Skeletal muscle tissue (tissue), 4 donors: ENCODE data around the gene TRIM43B. TPM values are rescaled to one million over a fixed set of nuclear protein-coding genes. Genes with fewer than 3 reads are reported as not detected.
"Not testable (repeated sequence)": the region's sequence is repeated elsewhere in the genome, so short reads cannot be mapped to it uniquely, and the experiment has no call there.

Experiments
- H3K27ac ChIP-seq: one replicate; pipeline ENCODE4 v1.7.0; 2013; ENCODE audit warnings: mild to moderate bottlenecking, low read depth, low read length, inconsistent platforms
- H3K27me3 ChIP-seq, 3 donors: one replicate each; pipeline ENCODE4 v1.7.0; 2013; ENCODE audit warnings: low read length in 3 of 3; ENCODE audit not compliant: control insufficient read depth in 3 of 3, insufficient read depth in 3 of 3
- H3K36me3 ChIP-seq, 3 donors: one replicate each; pipeline ENCODE4 v1.7.0; 2013; ENCODE audit warnings: low read length in 3 of 3; ENCODE audit not compliant: control insufficient read depth in 3 of 3, insufficient read depth in 3 of 3
- H3K4me1 ChIP-seq, 3 donors: one replicate each; pipeline ENCODE4 v1.7.0; 2013; ENCODE audit warnings: low read length in 3 of 3, mild to moderate bottlenecking in 3 of 3; ENCODE audit not compliant: control insufficient read depth in 3 of 3, insufficient read depth in 3 of 3
- H3K4me3 ChIP-seq, 3 donors: one replicate each; pipeline ENCODE4 v1.7.0; 2013; ENCODE audit warnings: low read length in 3 of 3
- H3K9ac ChIP-seq, 3 donors: one replicate each; pipeline ENCODE4 v1.7.0; 2013; ENCODE audit warnings: low read length in 3 of 3, mild to moderate bottlenecking in 3 of 3, moderate library complexity in 2 of 3, low read depth in 1 of 3
- H3K9me3 ChIP-seq, 3 donors: one replicate each; pipeline ENCODE4 v1.7.0; 2013; ENCODE audit warnings: low read length in 3 of 3; ENCODE audit not compliant: control insufficient read depth in 3 of 3
- total RNA-seq: library from RNA; depleted of rRNA; stranded (reverse); fragments of >200 nt; gene quantifications from one replicate; pipeline ENCODE4 v1.2.3, GENCODE V29; 2014
- donor health status: Osteomylitis.

Gene TRIM43B
- total RNA-seq, 1 donor from 2014 or later = not detected

DNA sequence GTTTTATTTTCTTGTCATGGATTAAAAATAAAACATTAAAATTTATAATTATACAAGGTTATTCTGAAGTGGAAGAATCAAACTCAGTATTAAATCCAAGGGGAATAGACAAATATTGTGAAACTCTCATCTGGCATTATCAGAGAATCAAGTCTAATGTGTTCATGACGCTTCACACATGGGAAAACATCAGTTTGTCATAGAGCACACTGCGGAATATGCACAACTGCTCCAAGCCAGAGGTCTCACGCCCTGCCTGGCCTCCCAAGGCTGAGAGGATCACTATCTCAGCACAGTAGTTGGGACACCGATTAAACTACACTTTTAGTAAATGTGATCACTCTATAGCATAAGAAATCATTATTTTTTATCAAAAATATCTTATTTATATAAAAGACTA is 20.7 kb upstream of the TRIM43B start:
- peaks cover 0 to 2% (median 0%) of the 10 kb centered on the region in 3 donors for H3K27me3 ChIP-seq
- no peaks in the 10 kb centered on the region for H3K9me3 ChIP-seq
- H3K4me3 ChIP-seq = no peak overlapping the region
- no peaks in the 10 kb centered on the region for H3K36me3 ChIP-seq
- no peak overlapping the region for H3K9ac ChIP-seq
- H3K27ac ChIP-seq = no peak overlapping the region
- H3K4me1 ChIP-seq = no peaks in the 10 kb centered on the region

GRCh38 chr2:95500854-95501253 is 16.3 kb upstream of the TRIM43B start:
- Histone ChIP-seq H3K4me1 (no peaks in the 10 kb centered on the region), H3K9ac (no peak overlapping the region), H3K9me3 (no peaks in the 10 kb centered on the region), H3K27me3 (peaks cover 0 to 2% (median 0%) of the 10 kb centered on the region in 3 donors), H3K4me3 (no peak overlapping the region), H3K27ac (no peak overlapping the region), H3K36me3 (no peaks in the 10 kb centered on the region)

DNA sequence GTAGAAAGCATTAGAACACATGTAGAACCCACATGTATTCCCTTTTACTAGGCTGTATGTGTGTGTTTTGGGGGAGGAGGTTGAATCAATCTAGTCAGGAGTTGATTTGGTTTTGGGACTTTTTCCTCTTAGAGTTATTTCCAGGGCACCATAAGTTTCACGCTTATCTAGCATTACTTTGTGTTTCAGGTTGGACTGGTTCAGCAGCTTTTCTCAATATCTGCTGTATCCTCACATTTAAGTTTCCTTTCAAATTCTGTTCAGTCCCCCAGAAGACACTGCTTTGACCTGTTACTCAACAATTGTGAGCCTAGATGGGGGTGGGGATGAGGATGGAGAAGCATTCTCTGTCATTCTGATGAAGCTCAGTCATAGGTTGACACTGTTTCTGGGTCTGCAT is 7.5 kb upstream of the TRIM43B start:
- not testable (repeated sequence) for H3K9ac ChIP-seq, H3K4me3 ChIP-seq, H3K9me3 ChIP-seq, H3K27me3 ChIP-seq, H3K36me3 ChIP-seq, H3K27ac ChIP-seq, H3K4me1 ChIP-seq

GRCh38 chr2:95475025-95475424 is 9.5 kb downstream of the TRIM43B start:
- not testable (repeated sequence) for H3K27ac ChIP-seq, H3K4me3 ChIP-seq, H3K27me3 ChIP-seq

GRCh38 chr2:95467984-95468383 is 16.6 kb downstream of the TRIM43B start:
- H3K9ac ChIP-seq, H3K9me3 ChIP-seq, H3K4me3 ChIP-seq, H3K4me1 ChIP-seq, H3K27ac ChIP-seq, H3K27me3 ChIP-seq, H3K36me3 ChIP-seq: not testable (repeated sequence)

More at GRCh38 chr2:95475025-95475424, 9.5 kb downstream of the TRIM43B start:
- H3K9me3 ChIP-seq, H3K9ac ChIP-seq, H3K36me3 ChIP-seq, H3K4me1 ChIP-seq: not testable (repeated sequence)

GRCh38 chr2:95466572-95466971 is 18.0 kb downstream of the TRIM43B start:
- not testable (repeated sequence) for H3K9ac ChIP-seq, H3K36me3 ChIP-seq, H3K27me3 ChIP-seq, H3K4me3 ChIP-seq, H3K27ac ChIP-seq, H3K4me1 ChIP-seq, H3K9me3 ChIP-seq

DNA sequence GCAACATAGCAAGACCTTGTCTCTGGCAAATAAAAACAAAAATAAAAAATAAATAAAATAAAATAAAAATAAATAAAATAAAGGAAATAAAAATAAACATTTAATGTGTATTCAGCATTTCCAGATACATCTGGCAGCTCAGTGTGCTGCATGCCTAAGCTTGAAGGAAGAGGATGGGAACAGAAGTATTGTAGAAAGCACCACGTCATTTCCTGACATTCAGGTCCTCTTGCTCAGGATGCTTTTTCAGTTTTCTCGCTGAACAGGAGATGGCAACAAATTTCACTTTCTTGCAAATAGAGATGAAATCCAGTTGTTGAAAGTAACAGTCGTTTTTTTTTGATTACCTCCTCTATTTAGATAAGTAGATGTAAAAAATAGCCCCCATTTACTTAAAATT is 21.3 kb downstream of the TRIM43B start:
- not testable (repeated sequence) for H3K9me3 ChIP-seq, H3K4me3 ChIP-seq, H3K4me1 ChIP-seq, H3K36me3 ChIP-seq, H3K27ac ChIP-seq, H3K9ac ChIP-seq, H3K27me3 ChIP-seq

DNA sequence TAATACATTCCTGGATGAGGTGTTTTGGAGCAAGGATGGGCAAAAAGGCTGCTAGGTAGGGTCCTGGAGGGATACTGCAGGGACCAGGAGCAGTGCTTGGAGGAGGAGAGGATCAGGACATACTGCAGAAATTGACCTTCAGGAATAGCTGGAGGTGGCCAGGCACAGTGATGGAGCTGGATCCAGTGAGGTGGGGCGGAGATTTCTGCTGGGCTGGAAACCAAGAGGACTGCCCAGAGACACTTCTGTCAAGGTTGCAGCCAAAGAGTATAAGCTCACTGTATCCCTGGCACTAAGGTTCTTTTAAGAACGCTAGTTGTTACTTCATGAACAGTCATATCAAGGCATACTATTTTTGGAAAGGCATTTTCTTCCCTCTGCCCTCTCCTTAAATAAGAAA is 39.2 kb downstream of the TRIM43B start:
- H3K27me3 ChIP-seq, H3K9ac ChIP-seq, H3K36me3 ChIP-seq, H3K4me1 ChIP-seq, H3K9me3 ChIP-seq, H3K4me3 ChIP-seq, H3K27ac ChIP-seq: not testable (repeated sequence)

GRCh38 chr2:95442474-95443099 is 42.0 kb downstream of the TRIM43B start:
- H3K9ac ChIP-seq, H3K27me3 ChIP-seq, H3K4me1 ChIP-seq, H3K27ac ChIP-seq, H3K9me3 ChIP-seq, H3K36me3 ChIP-seq, H3K4me3 ChIP-seq: not testable (repeated sequence)

GRCh38 chr2:95435872-95436209 is 48.7 kb downstream of the TRIM43B start:
- not testable (repeated sequence) for H3K36me3 ChIP-seq, H3K27ac ChIP-seq, H3K4me1 ChIP-seq, H3K27me3 ChIP-seq, H3K4me3 ChIP-seq, H3K9me3 ChIP-seq, H3K9ac ChIP-seq
